A673 (cell line): ENCODE results near the gene PHF3.

ENCODE experiments used
- EZH2 ChIP-seq: fragments of 200-600 bp; sonication (generic); IDR thresholded peaks from 2 replicates; pipeline ENCODE4 v1.6.1; 2017; ENCODE audit warnings: borderline replicate concordance, low read depth, mild to moderate bottlenecking, mixed read lengths, antibody characterized with exemption, low read length; ENCODE audit not compliant: poor library complexity, severe bottlenecking
- TF ChIP-seq, protein P1 (sequence below): fragments of 300-800, 200-600 bp; sonication (generic); conservative IDR thresholded peaks from 2 replicates; pipeline ENCODE4 v1.5.1; 2017; ENCODE audit warnings: low read depth, mild to moderate bottlenecking, antibody characterized with exemption, low read length, moderate library complexity, mixed read lengths

DNA sequence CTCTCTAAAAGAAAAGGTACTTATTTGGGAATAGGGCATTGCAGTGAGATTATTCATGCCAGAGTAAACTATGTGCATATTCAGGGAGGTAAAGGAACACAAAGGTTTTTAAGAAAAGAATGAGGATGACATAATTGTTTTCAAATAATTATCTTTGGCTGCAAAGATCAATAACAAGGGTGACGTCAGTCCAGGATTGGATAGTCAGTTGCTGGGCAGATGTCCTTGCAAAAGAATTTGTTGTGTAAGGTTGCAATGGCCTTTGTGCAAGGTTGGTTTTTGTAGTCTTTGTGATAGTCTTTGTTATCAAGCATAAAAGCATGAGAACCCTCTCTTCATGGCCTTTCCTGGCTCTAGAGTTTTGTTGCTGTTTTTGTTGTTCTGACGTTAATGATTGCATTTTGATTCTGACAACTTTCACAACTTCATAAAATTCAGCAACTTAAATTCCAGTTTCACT, 45.6 kb upstream of the PHF3 start:
- TF ChIP-seq, protein P1, sequence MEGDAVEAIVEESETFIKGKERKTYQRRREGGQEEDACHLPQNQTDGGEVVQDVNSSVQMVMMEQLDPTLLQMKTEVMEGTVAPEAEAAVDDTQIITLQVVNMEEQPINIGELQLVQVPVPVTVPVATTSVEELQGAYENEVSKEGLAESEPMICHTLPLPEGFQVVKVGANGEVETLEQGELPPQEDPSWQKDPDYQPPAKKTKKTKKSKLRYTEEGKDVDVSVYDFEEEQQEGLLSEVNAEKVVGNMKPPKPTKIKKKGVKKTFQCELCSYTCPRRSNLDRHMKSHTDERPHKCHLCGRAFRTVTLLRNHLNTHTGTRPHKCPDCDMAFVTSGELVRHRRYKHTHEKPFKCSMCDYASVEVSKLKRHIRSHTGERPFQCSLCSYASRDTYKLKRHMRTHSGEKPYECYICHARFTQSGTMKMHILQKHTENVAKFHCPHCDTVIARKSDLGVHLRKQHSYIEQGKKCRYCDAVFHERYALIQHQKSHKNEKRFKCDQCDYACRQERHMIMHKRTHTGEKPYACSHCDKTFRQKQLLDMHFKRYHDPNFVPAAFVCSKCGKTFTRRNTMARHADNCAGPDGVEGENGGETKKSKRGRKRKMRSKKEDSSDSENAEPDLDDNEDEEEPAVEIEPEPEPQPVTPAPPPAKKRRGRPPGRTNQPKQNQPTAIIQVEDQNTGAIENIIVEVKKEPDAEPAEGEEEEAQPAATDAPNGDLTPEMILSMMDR, result no peak
- no peak for TF ChIP-seq EZH2
